ENCODE measurements around the gene TRIM66.

The TRIM66 gene

GRCh38 chr11:8596504-8597046, 85.9 kb downstream of the TRIM66 start:
- Histone ChIP-seq H3K56ac (ENCODE audit: low read length) (no peak overlapping the region), H2AK5ac (ENCODE audit: low read length) (no peak overlapping the region), H4K5ac (ENCODE audit: low read length) (no peak overlapping the region), H4K8ac (ENCODE audit: low read depth, low read length) (no peak overlapping the region), H3K27ac (ENCODE audit: low read depth, low read length) (no peak overlapping the region), H3K36me3 (ENCODE audit: control insufficient read depth, insufficient read depth, low read length) (no peaks in the 10 kb centered on the region), H3K4me1 (ENCODE audit: control insufficient read depth, low read depth, low read length) (peaks cover 3% of the 10 kb centered on the region), H2BK15ac (replicated peaks; ENCODE audit: low read depth) (no peak overlapping the region), H3K9ac (ENCODE audit: low read length) (no peak overlapping the region), H3K4me3 (ENCODE audit: low read length) (no peak overlapping the region), H2BK120ac (ENCODE audit: low read depth, low read length) (no peak overlapping the region), H3K79me1 (ENCODE audit: low read length) (no peaks in the 10 kb centered on the region), H3K4ac (ENCODE audit: low read depth, low read length) (no peak overlapping the region), H3K4me2 (ENCODE audit: low read length) (no peak overlapping the region), H3K18ac (ENCODE audit: low read length) (no peak overlapping the region), H2BK5ac (ENCODE audit: low read length) (no peak overlapping the region), H3K27me3 (ENCODE audit: insufficient read depth, low read length, poor library complexity) (no peaks in the 10 kb centered on the region), H3K79me2 (ENCODE audit: control insufficient read depth, insufficient read depth, low read length) (no peaks in the 10 kb centered on the region), H3K23ac (ENCODE audit: low read length) (no peak overlapping the region)
- DNase-seq, result peak; percentile 57

GRCh38 chr11:8593935-8594909, 88.2 kb downstream of the TRIM66 start, which contains the start of gene STK33:
TSS of gene STK33 (minus strand) at chr11:8594228. CDS start at chr11:8474905, 119,323 bp downstream.
- Histone ChIP-seq H3K9ac (ENCODE audit: low read length) (peak within 1 kb of the TSS; percentile 87), H4K8ac (ENCODE audit: low read depth, low read length) (no peak within 1 kb of the TSS), H2BK5ac (ENCODE audit: low read length) (no peak within 1 kb of the TSS), H3K4me2 (ENCODE audit: low read length) (peak within 1 kb of the TSS; percentile 88), H3K36me3 (ENCODE audit: control insufficient read depth, insufficient read depth, low read length) (no peaks in the 10 kb centered on the region), H4K5ac (ENCODE audit: low read length) (peak within 1 kb of the TSS; percentile 33), H3K23ac (ENCODE audit: low read length) (peak within 1 kb of the TSS; percentile 25), H3K27ac (ENCODE audit: low read depth, low read length) (no peak within 1 kb of the TSS), H2AK5ac (ENCODE audit: low read length) (no peak within 1 kb of the TSS), H3K4me3 (ENCODE audit: low read length) (peak within 1 kb of the TSS; percentile 58), H3K79me1 (ENCODE audit: low read length) (no peaks in the 10 kb centered on the region), H3K56ac (ENCODE audit: low read length) (peak within 1 kb of the TSS; percentile 91), H3K4me1 (ENCODE audit: control insufficient read depth, low read depth, low read length) (peaks cover 3% of the 10 kb centered on the region), H2BK15ac (replicated peaks; ENCODE audit: low read depth) (no peak within 1 kb of the TSS), H3K4ac (ENCODE audit: low read depth, low read length) (no peak within 1 kb of the TSS), H3K79me2 (ENCODE audit: control insufficient read depth, insufficient read depth, low read length) (no peaks in the 10 kb centered on the region), H3K18ac (ENCODE audit: low read length) (peak within 1 kb of the TSS; percentile 25), H3K27me3 (ENCODE audit: insufficient read depth, low read length, poor library complexity) (no peaks in the 10 kb centered on the region), H2BK120ac (ENCODE audit: low read depth, low read length) (no peak within 1 kb of the TSS)
- peak; percentile 82 for DNase-seq
- no CpG with 5 or more reads among the region's 55 CpGs for WGBS (ENCODE audit: extremely low coverage, insufficient coverage, low lambda C conversion rate)

- Histone ChIP-seq H3K4me3 (ENCODE audit: low read length) (peak overlapping the region; percentile 58), H2BK15ac (replicated peaks; ENCODE audit: low read depth) (no peak overlapping the region), H3K27me3 (ENCODE audit: insufficient read depth, low read length, poor library complexity) (no peaks in the 10 kb centered on the region), H3K4ac (ENCODE audit: low read depth, low read length) (no peak overlapping the region), H3K79me1 (ENCODE audit: low read length) (no peaks in the 10 kb centered on the region), H3K4me1 (ENCODE audit: control insufficient read depth, low read depth, low read length) (peaks cover 3% of the 10 kb centered on the region), H3K56ac (ENCODE audit: low read length) (peak overlapping the region; percentile 91), H3K79me2 (ENCODE audit: control insufficient read depth, insufficient read depth, low read length) (no peaks in the 10 kb centered on the region), H3K9ac (ENCODE audit: low read length) (peak overlapping the region; percentile 53), H3K4me2 (ENCODE audit: low read length) (peak overlapping the region; percentile 58), H3K36me3 (ENCODE audit: control insufficient read depth, insufficient read depth, low read length) (no peaks in the 10 kb centered on the region), H3K27ac (ENCODE audit: low read depth, low read length) (no peak overlapping the region), H2AK5ac (ENCODE audit: low read length) (no peak overlapping the region), H3K18ac (ENCODE audit: low read length) (no peak overlapping the region), H2BK5ac (ENCODE audit: low read length) (no peak overlapping the region), H4K5ac (ENCODE audit: low read length) (no peak overlapping the region), H2BK120ac (ENCODE audit: low read depth, low read length) (no peak overlapping the region), H4K8ac (ENCODE audit: low read depth, low read length) (no peak overlapping the region), H3K23ac (ENCODE audit: low read length) (peak overlapping the region; percentile 25)
- no peak for DNase-seq
- WGBS (ENCODE audit: extremely low coverage, insufficient coverage, low lambda C conversion rate), result no CpG with 5 or more reads among the region's 7 CpGs
Measured at GRCh38 chr11:8593455-8593854, 89.0 kb downstream of the TRIM66 start.

- H3K4me3 ChIP-seq (ENCODE audit: low read length), result no peak overlapping the region
- H3K27me3 ChIP-seq (ENCODE audit: insufficient read depth, low read length, poor library complexity), result no peaks in the 10 kb centered on the region
- no peaks in the 10 kb centered on the region for H3K36me3 ChIP-seq (ENCODE audit: control insufficient read depth, insufficient read depth, low read length)
- H3K4ac ChIP-seq (ENCODE audit: low read depth, low read length), result no peak overlapping the region
- no peak overlapping the region for H2BK120ac ChIP-seq (ENCODE audit: low read depth, low read length)
- no peaks in the 10 kb centered on the region for H3K79me2 ChIP-seq (ENCODE audit: control insufficient read depth, insufficient read depth, low read length)
- H3K4me2 ChIP-seq (ENCODE audit: low read length), result no peak overlapping the region
- H3K23ac ChIP-seq (ENCODE audit: low read length), result no peak overlapping the region
- no peak overlapping the region for H2BK15ac ChIP-seq (replicated peaks; ENCODE audit: low read depth)
- no peak overlapping the region for H3K27ac ChIP-seq (ENCODE audit: low read depth, low read length)
- no peaks in the 10 kb centered on the region for H3K79me1 ChIP-seq (ENCODE audit: low read length)
- no peaks in the 10 kb centered on the region for H3K4me1 ChIP-seq (ENCODE audit: control insufficient read depth, low read depth, low read length)
- H4K5ac ChIP-seq (ENCODE audit: low read length), result no peak overlapping the region
- no peak overlapping the region for H2BK5ac ChIP-seq (ENCODE audit: low read length)
- no peak overlapping the region for H3K9ac ChIP-seq (ENCODE audit: low read length)
- no peak for DNase-seq
- no peak overlapping the region for H3K18ac ChIP-seq (ENCODE audit: low read length)
- no peak overlapping the region for H4K8ac ChIP-seq (ENCODE audit: low read depth, low read length)
- H3K56ac ChIP-seq (ENCODE audit: low read length), result no peak overlapping the region
- no peak overlapping the region for H2AK5ac ChIP-seq (ENCODE audit: low read length)
Measured at GRCh38 chr11:8587915-8588314, 94.5 kb downstream of the TRIM66 start.

GRCh38 chr11:8586805-8587204, 95.7 kb downstream of the TRIM66 start:
- Histone ChIP-seq H3K4ac (ENCODE audit: low read depth, low read length) (no peak overlapping the region), H4K8ac (ENCODE audit: low read depth, low read length) (no peak overlapping the region), H3K4me2 (ENCODE audit: low read length) (no peak overlapping the region), H2BK15ac (replicated peaks; ENCODE audit: low read depth) (no peak overlapping the region), H3K79me1 (ENCODE audit: low read length) (no peaks in the 10 kb centered on the region), H3K4me1 (ENCODE audit: control insufficient read depth, low read depth, low read length) (no peaks in the 10 kb centered on the region), H3K27me3 (ENCODE audit: insufficient read depth, low read length, poor library complexity) (no peaks in the 10 kb centered on the region), H4K5ac (ENCODE audit: low read length) (no peak overlapping the region), H3K79me2 (ENCODE audit: control insufficient read depth, insufficient read depth, low read length) (no peaks in the 10 kb centered on the region), H3K36me3 (ENCODE audit: control insufficient read depth, insufficient read depth, low read length) (no peaks in the 10 kb centered on the region), H3K23ac (ENCODE audit: low read length) (no peak overlapping the region), H3K9ac (ENCODE audit: low read length) (no peak overlapping the region), H2AK5ac (ENCODE audit: low read length) (no peak overlapping the region), H3K18ac (ENCODE audit: low read length) (no peak overlapping the region), H3K56ac (ENCODE audit: low read length) (no peak overlapping the region), H3K27ac (ENCODE audit: low read depth, low read length) (no peak overlapping the region), H2BK120ac (ENCODE audit: low read depth, low read length) (no peak overlapping the region), H3K4me3 (ENCODE audit: low read length) (no peak overlapping the region), H2BK5ac (ENCODE audit: low read length) (no peak overlapping the region)
- no peak for DNase-seq
- WGBS (ENCODE audit: extremely low coverage, insufficient coverage, low lambda C conversion rate), result no CpG with 5 or more reads among the region's 2 CpGs
